Measurements from ENCODE around the gene BRPF1.
A peak's percentile ranks its signal among the peaks of the same experiment; 100 is the strongest.

BRPF1 gene, protein sequence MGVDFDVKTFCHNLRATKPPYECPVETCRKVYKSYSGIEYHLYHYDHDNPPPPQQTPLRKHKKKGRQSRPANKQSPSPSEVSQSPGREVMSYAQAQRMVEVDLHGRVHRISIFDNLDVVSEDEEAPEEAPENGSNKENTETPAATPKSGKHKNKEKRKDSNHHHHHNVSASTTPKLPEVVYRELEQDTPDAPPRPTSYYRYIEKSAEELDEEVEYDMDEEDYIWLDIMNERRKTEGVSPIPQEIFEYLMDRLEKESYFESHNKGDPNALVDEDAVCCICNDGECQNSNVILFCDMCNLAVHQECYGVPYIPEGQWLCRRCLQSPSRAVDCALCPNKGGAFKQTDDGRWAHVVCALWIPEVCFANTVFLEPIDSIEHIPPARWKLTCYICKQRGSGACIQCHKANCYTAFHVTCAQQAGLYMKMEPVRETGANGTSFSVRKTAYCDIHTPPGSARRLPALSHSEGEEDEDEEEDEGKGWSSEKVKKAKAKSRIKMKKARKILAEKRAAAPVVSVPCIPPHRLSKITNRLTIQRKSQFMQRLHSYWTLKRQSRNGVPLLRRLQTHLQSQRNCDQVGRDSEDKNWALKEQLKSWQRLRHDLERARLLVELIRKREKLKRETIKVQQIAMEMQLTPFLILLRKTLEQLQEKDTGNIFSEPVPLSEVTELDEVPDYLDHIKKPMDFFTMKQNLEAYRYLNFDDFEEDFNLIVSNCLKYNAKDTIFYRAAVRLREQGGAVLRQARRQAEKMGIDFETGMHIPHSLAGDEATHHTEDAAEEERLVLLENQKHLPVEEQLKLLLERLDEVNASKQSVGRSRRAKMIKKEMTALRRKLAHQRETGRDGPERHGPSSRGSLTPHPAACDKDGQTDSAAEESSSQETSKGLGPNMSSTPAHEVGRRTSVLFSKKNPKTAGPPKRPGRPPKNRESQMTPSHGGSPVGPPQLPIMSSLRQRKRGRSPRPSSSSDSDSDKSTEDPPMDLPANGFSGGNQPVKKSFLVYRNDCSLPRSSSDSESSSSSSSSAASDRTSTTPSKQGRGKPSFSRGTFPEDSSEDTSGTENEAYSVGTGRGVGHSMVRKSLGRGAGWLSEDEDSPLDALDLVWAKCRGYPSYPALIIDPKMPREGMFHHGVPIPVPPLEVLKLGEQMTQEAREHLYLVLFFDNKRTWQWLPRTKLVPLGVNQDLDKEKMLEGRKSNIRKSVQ (N-terminal part only)

DNA sequence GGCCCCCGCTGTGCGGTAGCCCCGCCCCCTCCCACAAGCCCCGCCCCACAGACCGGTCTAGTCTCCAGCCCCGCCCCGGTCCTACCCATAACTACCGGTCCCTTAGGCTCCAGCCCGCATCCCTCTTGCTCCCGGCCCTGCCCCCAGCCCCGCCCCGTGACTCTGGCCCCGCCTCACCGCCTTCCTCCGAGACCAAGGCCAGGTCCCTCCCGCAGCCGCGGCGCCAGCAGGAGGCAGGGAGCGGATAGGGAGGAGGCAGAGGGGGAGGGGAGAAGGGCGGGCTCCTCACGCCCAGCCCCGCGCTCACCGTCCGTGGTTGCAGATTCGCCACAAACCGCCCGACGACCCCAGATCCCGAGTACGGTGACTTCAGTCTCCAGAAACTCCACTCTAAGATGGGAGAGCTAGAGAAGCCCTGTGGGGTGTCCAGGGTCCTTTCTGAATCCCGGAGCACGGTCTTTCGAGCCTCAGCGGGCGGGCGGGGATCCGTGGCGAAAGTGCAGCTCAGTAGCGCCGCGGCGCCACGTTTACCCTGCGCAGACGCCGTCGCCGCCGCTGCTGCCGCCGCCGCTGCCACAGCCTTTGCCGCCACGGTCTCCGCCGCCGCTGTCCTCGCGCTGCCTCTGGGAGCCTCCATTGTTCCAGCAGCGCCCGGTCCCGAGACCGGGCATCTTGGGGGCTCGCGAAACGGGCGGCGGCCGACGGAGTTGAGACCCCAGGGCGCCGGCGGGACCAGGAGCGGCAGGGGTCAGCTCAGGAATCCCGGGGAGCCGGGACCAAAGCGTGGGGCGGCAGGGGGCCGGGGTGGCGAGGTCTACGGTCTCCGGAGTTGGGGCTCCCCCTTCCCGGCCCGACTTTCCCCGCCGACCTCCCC lies at the start of gene BRPF1:
Gene BRPF1, plus strand, starts transcription at position 530 of the 874 bp plus-strand sequence. CDS start 2,406 bp downstream, outside the sequence.
- DNase-seq, result peak; percentile 68

DNA sequence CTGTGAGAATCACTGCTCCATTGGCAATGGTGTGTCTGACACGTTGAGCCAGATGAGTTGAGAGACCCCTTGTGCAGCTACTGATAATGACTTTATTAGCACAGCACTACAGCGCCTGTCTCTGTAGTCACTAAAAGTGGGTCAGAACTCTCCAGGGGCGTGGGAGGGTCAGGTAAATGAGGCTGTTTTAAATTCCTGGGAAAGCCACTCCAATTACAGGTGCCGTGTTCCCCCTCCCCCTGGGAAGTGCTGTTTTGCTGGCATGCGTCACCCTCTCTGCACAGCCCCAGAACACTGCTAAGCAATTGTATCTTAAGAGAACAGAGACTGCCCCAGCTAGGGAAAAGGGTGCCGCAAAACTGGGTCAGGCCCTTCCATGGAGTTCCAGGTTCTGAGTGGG lies 49.4 kb upstream of the BRPF1 start:
- DNase-seq, result no peak

DNA sequence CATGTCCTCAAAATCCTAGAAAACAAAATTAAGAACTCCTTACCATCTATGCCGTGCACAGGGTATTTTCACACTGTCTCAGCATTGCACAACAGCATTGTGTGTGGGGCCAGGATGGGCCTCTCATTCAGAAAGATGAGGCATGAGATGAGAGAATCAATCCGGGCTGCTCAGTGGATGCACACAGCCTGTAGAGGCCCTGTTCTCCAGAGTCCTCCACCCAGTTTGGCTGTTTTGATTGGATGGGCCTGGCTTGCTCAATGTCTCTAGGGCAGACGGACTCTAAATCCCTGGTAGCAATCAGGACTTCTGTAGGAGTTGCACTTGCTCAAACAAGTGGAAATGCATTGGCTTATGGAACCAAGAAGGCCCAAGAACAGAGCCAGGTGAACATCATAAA lies 48.1 kb upstream of the BRPF1 start:
- no peak for DNase-seq

DNA sequence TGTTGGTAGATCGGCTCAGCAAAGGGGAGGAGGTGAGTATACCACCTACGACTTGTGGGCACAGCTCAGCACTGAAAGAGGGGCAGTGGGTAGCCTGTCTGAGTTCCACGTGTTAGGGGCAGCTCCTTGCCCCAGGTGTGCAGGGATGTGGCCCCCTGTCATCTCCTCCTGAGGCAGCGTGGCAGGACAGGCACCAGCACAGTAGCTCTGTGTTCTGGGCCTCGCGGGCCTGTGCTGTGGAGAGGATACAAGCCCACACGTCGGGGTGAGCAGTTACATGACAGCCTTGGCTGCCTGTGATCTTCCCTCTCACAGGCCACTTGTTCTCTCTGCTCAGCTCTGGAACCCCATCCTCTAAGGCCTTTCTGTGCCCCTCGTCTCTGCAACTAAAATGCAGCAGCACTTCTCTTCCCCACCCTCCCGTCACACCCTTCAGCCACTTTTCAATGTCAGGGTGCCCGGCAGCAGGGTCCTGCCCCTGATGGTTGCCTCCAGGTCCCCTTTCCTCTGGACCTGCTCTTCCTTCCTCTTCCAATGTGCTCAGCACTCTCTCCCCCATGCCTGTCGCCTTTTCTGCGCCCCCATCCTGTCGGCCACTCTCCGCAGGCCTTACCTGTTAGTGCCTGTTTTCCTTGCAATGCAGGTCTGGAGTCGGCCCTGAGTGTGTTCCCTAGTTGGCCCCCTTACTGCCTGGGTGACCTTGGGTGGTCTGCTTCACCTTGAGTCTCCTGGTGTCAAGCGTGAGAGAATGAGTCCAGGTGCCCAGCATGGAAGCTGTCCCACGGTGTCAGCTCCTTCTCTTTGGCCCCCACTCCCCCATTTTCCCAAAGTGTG lies 46.1 kb upstream of the BRPF1 start:
- DNase-seq, result no peak

DNA sequence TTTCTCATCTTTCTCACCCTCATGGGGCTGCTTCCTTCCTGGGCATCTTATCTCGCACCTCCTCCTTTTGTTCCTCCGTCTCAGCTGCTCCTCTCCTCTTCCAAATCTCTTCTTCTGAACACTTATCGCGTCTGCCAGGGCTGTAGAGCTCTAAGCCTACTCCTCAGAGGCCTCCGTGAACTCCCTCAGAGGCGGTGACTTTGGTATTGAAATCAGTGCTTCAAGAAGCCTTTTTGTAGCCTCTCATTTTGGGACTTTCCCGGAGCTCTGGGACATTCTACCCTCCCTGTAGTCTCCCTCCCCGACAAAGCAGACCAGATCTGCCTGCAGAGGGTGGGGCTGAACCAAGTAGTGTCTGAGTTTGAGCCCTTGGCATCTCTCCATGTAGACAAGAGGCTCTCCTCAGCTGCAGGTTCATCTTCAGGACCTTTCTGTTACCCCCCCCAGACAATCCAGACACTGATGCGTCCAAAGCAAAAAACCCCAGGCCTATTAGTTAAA lies 45.4 kb upstream of the BRPF1 start:
- no peak for DNase-seq

DNA sequence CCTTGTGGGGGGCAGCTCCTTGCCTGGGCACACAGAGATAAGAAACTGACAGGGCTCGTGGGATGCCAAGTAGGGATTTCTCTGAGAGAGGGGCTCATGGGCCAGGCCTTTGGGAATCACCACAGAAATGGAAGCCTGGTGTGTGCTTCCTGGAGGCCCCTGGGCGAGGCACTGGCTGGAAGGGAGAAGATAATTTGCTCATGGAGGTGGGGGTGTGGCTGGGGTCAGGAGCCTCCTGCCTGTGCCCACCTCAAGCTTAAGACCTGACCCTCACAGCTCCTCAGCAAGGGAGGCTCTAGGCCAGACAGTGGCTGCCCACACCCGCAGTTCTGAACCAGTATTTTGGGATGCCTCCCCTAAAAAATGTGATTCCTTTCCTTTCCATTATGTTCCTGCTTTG lies 44.8 kb upstream of the BRPF1 start:
- DNase-seq, result no peak

DNA sequence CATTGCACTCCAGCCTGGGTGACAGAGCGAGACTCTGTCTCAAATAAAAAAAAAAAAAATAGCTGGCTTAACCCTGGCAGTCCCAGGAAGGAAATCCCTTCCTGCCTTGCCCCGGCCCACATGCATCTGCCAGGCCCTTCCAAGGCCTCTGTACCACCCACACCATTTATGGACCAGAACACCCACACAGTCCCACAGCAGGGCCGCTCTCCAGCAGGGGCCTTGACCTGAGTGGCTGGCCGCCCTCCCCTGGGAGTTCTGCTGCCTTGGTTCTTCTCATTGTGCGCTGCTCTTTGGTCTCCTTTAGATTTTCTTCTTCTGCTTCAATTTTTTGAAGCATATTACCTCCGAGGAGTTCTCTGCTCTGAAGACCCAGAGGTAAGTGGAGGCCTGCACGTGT lies 44.0 kb upstream of the BRPF1 start:
- no peak for DNase-seq

DNA sequence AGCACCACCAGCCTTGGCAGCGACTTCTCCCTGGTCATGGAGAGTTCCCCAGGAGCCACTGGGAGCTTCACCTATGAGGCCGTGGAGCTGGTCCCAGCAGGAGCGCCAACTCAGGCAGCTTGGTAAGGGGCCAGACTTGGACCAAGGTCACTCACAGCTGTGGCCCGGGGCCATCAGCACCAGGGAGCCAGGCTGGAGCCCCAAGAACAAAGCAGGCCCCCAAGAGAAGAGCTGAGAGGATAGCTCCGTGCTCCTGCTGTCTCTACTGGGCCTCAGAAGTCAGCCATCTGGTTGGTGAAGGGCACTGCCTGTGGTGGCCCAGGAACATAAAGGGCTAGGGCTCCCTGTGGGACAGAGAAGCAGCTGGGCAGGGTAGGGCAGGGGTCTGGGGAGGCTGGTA lies 42.6 kb upstream of the BRPF1 start:
- DNase-seq, result no peak

DNA sequence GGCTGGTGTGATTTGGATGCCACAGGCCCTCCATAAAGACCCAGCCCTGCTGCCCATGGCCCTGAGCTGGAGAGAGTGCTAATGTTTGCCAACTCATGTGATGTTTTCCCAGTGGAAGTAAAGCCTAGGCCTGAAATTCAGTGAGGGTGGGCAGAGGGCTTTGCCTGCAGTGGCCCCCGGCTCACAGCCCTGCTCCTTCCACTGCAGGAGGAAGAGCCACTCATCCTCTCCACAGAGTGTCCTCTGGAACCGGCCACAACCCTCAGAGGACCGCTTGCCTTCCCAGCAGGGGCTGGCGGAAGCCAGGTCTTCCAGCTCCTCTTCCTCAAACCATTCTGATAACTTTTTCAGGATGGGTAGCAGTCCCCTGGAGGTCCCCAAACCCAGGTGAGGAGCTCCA lies 41.8 kb upstream of the BRPF1 start:
- DNase-seq, result no peak

DNA sequence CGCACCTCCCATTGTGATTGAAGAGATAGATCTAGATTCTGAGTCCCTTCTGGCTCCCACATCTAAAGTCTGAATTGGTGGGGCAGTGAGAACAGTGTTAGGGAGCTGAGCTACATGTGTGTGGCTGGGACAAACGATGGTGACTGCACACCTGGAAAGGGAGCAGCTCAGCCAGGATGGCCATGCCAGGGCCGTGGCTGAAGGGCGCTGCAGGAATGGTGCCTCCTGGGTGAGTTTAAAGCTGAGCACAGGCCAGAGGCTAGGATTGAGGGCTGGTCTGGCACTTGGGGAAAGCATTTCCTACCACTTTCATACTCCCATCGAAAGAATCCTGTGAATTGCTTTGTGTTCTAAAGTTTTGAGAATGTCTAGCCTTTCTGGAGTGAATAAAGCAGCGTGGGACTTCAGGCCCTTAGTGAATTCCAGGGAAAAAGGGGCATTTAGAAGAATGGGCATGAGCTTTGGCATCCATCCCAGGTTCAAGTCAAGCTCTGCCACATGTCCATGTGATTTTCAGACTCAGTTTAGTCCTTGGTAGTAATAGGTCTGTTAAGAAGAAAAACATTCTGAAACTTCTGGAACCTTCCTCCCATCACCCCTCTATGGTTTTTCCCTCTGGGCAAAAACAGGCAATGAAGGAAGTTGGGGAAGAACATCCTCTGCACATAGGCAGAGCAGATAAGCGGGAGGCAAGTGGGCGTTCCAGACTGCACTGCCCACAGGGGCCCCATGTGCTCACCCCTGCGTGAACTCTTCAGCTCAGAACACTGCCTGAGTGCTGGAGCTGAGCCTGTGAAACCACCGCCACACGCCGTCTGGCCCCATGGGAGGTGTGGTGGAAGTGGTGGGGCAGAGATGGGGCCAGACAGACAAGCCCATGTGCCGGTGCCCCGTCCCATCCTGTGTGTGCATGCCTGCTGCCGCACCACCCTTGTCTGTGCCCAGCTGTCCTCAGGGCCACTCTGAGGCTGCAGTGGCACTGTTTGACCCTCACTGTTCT lies 40.8 kb upstream of the BRPF1 start:
- DNase-seq, result no peak

DNA sequence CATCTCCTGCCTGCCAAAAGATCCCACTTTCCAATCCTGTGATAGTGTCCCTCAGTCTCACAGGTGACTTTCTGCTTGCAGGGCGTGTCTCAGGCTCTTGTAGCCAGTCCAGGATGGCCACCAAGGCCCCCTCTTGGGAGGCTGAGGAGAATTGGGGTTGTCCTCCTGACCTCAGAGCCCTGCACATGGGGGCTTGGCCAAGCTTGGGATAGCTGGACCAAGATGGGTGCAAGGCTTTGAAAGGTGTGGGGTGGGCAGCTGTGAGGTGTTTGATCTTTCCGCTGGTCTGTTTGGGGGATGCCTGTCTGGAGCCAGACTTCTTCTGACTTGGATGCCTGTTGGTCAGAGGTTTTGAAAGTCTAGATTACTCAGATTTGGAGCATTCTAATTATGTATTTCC lies 39.9 kb upstream of the BRPF1 start:
- no peak for DNase-seq

DNA sequence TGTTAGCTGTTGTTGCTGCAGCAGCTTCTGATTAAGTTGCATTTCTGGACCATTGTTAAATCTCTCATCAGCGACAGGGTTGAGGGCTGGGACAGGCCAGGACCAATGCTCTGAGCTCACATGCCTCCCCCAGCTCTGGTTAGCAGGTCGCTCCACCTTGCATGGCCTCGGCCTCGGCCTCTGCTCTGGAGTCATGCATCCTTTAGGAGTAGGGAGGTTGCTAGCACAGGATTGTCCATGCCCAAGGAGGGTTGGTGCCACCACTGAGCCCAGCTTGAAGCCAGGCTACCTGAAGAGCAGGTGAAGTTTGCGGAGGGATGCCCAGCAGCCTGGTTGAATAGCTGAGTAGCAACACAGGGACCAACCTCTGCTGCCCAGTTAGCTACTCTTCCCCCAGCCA lies 39.1 kb upstream of the BRPF1 start:
- no peak for DNase-seq

DNA sequence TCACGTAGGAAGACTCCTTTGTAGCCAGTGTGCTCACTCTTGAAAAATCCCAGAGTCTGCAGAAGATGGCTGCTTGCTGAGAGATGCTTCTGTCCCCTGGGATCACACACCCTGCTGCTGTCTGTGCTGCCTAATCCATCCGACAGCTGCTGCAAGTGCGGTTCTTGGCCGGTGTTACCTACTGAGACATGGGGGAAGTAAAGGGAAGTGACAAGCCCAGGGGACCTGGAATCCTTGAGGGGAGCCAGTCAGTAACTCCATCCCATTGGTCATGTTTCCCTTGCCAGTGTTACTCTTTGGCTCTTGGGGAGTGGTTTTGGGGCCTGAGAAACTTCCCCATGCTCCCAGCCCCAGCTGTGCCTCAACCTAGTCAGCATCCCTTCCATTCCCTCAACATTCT lies 36.2 kb upstream of the BRPF1 start:
- no peak for DNase-seq

DNA sequence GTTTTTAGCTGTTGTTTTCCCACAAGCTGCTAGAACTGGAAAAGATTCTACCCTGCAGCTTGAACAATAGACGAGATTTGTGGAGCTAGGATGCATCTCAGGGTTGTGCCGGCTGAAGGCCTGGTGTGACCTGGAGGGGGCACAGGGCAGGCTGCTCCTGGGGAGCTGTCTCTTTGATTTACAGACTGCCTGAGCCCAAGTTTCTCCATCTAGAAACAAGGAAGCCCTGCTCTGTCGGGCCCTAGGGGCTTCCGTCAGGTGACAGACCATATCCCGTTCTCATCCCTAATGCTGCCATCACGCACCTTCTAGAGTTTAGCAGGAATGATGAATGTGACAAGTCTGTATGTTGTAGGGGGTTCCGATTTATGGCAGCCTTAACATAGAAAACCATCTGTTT lies 35.8 kb upstream of the BRPF1 start:
- no peak for DNase-seq

DNA sequence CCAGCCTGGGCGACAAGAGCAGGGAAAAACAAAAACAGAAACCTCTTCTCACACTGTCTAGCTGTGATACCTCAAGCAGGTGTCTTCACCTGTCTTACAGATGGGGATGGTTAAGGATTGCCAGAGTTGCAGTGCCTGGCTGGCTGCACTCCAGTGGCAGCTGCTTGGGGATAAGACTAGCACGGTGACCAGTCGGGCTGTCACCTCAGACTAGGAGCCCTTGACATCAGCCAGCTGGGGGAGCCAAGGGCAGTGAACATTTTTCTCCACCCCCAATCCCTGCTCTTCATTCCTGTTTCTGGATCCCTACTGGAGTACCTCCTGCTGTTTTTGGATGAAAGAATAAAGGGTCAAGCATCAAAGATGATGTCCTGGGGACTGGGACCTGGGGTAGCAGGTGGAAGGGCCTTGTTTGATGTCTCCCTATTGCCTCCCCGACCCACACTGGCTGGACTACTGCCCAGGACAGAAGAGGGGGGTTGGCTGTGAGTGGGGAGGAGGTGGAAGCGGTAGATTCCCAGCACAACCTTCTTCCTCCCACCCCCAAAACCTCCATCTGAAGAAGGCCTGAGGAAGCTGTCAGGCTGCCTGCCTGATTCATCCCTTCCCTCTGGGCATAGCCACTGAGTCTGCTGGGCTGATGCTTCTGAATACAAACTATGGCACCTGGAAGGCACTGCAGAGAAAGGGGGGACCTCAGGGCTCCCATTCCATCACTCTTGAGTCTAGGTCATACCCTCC lies 34.9 kb upstream of the BRPF1 start:
- no peak for DNase-seq

DNA sequence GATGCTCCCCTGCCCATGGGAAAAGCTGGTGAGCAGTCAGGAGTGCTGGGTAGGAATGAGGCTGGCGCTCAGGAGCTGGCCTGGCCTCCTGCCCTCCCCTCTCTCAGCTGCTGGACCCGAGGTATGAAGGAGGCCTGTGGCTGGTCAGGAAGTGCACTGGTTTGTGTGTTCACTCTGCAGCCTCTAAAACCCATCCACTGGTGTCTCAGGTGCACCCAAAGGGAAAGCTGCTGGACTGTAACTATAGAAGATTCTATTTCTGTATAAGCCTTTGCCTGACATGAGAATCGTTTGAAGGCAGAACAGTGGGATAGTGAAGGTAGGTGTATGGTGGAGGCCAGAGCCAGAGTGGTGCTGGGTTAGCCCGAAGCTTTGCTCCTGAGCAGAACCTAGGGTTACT lies 33.6 kb upstream of the BRPF1 start:
- no peak for DNase-seq

DNA sequence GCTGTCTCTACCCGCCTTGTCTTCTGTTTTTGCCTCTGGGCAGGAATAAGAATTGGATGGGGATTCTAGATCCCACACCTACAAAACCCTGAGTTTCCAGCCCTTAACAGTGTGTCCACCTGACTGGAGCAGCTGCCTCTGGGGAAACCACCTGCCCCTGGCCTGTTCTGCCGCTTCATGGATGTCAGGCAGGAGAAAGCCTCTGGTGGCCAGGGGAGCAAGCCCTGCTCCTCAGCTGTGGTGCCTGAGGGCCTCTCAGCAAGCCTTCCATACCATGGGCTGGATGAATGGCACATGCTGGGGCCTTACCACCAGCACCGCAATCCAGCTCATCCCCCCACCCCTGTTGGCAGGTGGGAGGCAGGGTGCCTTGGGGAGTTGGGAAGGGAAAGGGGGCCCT lies 33.2 kb upstream of the BRPF1 start:
- DNase-seq, result no peak

DNA sequence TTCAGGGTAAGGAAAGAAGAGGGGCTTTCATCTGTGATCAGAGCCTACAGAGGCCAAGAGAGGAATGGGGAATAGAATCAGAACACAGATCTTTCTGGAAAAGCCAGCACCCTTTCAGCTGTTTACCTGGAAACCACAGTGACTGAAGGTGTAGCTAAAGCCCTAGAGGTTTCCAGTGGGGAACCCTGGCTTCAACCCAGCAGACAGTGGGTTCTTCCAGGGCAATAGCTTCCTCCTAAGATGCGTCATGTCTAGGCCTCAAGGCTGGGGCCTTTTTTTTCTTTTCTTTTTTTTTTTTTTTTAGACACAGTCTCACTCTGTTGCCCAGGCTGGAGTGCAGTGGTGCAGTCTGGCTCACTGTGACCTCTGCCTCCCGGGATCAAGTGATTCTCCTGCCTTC lies 31.0 kb upstream of the BRPF1 start:
- DNase-seq, result no peak

DNA sequence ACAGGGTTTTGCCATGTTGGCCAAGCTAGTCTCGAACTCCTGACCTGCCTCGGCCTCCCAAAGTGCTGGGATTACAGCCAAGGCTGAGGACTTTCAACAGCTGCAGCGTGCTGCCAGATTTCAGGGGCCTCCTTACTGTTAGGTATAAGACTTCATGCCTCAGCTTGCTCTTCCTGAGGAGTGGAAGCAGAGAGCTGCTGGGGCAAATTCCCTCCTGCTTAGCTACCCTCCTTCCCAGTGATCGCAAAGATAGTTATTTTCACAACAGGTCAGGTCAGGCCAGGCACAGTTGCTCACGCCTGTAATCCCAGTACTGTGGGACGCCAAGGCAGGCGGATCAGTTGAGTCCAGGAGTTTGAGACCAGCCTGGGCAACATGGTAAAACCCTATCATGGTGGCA lies 30.5 kb upstream of the BRPF1 start:
- no peak for DNase-seq
